Activated T-cell treated with anti-CD3 and anti-CD28 coated beads, Interleukin-2, amount 50 U/mL, for 1 hour (primary cell): ENCODE data around the gene FAM186B.
A peak's percentile ranks its signal among the peaks of the same experiment; 100 is the strongest.

Experiments
- DNase-seq: peaks from one replicate; pipeline ENCODE4 v3.0.0-alpha.2; 2020

Gene FAM186B

DNA sequence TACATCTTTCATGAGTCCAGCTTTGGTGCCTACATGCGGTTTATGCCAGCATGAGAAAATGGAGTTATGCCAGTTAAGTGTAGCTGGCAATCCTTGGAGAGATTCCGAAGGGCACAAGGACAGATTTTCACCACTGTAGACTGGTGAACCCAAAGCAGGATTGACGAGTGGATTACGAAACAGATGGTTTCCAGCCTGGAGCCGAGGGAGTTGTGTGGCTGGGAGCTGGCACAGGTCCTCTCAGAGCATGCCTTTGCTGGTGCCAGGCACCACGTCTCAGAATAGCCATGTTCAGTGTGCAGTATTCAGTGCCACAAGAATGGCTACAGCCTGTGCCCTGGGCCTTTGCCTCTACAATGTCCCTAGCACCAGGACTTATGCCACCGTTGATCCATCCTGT, 53.4 kb downstream of the FAM186B start:
- DNase-seq, result no peak

DNA sequence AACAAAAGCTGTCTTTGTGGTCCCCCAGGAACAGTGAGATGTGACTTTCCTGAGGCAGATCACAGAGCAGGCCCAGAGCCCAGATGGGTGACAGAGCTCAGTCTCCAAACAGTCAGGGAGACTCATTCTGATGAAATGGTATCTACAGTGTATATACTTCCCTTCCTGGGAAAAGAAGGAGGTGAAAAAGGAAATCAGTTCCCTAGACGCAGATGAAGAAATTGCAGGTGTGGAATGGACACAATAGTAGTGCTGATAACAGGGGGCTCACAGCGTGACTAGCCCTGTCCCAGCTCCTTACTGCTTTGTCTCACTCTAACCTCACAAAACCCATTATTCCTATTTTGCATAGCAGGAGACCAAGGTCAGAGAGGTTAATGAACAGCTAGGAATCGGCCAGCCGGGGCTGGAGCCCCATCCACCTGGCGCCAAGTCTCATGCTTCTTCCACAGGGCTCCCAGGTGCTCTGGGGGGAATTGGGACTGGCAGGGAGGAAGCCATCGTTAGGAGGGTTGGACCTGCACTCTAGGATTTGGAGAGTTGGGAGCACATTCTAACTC, 54.7 kb downstream of the FAM186B start:
- no peak for DNase-seq

DNA sequence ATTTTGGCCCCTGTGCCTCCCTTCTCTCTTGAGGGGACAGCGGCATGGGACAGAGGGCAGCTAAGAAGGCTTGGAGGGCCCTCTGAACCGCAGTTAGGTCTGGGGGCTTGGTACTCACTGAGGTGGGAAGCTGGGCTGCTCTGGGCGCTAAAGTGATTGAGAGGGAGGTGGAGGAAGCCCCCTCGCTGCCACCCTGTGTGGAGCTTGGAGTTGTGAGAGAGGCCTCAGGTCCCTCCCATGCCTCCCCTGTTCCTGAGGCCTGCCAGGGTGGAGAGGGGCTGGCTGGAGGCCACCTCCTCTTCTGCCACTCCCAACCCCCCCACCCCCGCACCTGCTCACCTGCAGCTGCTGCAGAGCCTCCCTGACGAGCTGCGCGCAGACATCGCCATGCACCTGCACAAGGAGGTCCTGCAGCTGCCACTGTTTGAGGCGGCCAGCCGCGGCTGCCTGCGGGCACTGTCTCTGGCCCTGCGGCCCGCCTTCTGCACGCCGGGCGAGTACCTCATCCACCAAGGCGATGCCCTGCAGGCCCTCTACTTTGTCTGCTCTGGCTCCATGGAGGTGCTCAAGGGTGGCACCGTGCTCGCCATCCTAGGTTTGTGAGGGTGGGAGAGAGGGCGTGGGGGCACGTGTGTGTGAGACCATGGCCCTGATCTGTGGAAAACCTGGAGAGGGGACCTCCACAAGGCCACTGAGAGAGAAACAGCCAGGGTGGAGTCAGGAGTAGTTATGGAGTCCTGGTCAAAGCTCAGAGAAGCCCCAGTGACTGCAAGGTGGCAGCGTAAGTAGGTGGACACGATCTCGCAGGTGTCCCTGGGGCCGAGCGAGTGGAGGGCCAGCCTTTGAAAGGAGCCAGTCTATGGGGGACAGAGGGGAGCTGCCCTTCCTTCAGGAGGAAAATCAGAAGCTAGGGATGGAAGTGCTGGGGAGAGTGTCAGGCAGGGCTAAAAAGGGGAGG, 55.4 kb downstream of the FAM186B start:
- no peak for DNase-seq

DNA sequence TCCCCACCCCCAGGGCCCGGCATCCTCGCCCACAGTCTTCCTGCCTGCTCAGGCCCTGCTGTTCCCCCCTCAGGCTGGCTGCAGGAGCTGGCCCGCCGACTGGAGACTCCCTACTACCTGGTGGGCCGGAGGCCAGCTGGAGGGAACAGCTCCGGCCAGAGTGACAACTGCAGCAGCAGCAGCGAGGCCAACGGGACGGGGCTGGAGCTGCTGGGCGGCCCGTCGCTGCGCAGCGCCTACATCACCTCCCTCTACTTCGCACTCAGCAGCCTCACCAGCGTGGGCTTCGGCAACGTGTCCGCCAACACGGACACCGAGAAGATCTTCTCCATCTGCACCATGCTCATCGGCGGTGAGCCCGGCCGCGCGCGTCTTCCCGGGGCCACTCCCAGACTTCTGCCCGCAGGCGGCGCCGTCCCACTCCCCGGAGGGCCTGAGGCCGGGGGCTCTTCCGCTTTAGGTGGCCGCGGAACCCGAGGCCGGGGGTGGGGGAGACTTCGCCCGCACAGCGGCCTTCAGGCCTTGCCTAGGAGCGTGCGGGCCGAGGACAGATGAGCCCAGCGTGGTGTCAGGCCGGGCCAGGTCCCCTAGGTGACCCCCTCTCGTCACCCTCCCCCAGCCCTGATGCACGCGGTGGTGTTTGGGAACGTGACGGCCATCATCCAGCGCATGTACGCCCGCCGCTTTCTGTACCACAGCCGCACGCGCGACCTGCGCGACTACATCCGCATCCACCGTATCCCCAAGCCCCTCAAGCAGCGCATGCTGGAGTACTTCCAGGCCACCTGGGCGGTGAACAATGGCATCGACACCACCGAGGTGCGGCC, 56.4 kb downstream of the FAM186B start:
- peak; percentile 51 for DNase-seq

DNA sequence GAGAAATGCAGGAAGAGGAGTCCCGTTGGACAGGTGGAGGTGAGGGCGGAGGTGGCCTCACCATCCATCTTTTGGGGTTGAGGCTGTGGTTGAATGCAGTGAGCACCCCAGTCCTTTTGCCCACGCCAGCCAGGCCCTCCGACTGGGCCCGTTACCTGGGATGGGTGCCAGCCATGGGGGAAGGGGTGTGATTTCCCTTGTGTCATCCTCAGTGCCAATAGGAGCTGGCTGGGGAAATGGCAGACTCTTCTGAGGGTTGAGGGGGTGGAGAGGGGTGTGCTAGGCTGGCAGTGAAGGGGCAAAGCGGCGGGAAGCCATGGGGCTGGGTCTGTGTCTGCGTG, 57.0 kb downstream of the FAM186B start:
- no peak for DNase-seq

DNA sequence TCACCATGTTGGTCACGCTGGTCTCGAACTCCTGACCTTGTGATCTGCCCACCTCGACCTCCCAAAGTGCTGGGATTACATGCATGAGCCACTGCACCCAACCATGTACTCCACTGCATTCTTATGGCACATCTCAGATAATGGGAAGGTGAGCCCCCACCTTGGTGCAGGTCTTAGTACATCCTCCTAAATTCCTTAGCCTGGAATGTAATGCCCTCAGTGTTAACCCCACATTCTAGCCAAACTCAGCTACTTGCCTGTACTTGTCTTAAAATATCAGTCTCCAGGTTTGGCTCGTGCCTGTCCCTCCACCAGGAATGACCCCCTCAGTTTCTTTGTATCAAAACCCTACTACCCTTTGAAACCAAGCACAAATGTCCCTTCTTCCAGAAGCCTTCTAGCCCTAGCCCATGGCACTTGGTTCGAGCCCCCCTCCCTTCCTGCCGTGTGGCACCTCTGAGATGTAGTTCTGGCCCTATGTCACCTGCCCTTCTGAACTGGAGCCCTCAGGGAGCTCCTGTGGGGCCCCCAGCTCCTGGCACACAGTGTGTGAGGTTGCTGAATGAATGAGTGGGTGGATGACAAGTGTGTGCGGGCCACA, 58.2 kb downstream of the FAM186B start:
- no peak for DNase-seq

DNA sequence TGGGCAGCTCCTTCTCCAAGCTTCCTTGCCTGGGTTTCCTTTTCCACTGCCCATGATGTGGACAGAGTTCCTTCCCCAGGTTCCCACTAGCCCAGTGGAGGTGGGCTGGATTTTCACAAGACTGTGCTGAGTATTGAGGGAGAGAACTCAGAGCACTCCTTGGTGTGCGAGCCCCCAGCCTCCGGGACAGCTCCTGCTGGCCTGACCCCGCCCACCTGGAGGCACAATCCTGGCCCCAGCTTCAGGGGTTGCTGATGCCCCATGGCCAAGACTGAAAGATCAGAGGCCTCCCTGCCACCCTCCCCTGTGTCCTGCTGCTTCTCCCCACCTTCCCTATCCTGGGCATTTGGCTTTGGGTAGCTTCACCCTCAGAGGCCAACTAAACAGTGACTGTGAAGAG, 59.0 kb downstream of the FAM186B start:
- DNase-seq, result no peak

DNA sequence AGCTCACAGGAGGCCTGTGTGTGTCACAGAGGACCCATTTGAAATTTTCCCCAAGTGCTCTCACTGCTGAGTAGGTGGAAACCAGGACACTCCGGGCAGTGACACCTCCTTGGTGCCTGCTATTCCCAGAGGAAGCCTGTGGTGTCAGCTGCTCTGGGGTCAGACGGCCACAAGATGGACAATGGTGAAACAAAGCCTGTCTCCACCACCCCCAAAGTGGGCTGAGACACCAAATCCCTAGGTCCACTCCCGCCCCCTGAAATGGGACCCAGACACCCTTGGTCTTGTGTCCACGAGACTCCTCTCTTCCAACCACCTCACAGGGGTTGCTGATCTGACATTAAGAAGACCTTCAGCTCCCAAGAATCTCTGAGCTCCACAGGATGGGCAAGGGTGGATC, 59.6 kb downstream of the FAM186B start:
- DNase-seq, result no peak

DNA sequence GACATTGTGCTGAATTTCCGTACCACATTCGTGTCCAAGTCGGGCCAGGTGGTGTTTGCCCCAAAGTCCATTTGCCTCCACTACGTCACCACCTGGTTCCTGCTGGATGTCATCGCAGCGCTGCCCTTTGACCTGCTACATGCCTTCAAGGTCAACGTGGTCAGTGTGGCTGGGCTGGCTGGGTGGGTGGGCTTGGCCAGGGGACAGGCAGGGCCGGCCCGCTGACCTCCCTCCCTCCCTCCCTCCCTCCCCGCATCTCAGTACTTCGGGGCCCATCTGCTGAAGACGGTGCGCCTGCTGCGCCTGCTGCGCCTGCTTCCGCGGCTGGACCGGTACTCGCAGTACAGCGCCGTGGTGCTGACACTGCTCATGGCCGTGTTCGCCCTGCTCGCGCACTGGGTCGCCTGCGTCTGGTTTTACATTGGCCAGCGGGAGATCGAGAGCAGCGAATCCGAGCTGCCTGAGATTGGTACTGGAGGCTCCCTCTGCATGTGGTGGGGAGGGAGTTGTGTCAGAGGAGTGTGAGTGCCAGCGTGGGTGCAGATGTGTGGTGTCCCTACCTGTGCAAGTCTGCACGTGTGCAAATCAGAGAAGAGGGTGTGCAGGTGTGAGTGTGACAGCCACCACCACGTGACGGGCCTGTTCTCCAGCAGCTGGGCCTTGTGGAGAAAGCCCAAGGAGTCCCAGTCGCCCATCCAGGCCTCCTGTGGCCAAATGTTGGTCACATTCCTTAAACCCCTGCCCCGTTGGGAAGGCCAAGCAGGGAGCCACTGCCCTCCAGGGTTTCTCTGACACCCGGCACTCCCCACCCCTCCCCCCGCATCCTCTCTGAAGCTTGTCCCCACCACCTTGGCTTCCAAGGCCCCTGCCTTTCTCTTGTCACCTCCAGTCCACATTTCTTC, 61.3 kb downstream of the FAM186B start:
- DNase-seq, result no peak

DNA sequence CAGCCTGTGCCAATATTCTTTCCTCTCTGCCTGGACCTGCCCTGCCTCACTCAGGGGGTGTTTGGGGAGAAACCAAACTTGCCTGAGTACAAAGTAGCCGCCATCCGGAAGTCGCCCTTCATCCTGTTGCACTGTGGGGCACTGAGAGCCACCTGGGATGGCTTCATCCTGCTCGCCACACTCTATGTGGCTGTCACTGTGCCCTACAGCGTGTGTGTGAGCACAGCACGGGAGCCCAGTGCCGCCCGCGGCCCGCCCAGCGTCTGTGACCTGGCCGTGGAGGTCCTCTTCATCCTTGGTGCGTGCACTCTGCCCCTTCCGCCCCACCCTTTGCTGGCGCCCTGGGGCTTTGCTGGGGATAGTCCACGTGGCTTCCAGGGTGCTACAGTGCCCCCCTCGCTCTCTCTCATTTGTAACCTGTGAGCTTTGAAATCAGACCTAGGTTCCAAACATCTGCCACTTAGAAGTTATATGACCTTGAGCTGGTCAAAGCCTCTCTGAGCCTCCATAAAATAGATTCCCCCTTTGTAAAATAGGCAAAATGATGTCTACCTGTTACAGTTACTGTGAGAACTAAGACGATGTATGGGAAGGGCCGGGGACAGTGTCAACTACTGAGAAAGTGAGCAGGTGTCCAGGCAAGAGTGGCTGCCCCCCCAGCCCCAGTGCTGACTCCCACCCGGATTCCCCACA, 62.1 kb downstream of the FAM186B start:
- no peak for DNase-seq

DNA sequence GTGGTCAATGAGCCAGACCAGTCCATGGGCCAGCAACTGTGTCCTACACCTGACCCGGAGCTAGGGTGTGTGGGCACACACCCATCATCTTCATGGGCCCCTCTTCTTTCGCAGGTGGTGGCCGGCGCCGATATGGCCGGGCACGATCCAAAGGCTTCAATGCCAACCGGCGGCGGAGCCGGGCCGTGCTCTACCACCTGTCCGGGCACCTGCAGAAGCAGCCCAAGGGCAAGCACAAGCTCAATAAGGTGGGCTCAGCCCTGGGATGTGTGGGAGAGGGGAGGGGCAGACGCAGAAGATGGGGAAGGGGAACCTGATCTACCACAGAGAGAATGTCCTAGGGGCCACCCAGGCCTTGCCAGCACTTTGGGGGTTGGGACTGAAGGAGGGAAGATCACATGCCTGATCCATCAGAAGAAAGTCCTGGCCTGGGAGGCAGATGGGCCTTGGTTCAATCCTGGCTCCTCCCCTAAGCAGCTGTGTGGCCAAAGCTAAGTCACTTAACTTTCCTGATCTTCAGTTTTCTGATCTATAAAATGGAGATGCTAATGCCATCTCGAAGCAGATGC, 62.8 kb downstream of the FAM186B start:
- no peak for DNase-seq

DNA sequence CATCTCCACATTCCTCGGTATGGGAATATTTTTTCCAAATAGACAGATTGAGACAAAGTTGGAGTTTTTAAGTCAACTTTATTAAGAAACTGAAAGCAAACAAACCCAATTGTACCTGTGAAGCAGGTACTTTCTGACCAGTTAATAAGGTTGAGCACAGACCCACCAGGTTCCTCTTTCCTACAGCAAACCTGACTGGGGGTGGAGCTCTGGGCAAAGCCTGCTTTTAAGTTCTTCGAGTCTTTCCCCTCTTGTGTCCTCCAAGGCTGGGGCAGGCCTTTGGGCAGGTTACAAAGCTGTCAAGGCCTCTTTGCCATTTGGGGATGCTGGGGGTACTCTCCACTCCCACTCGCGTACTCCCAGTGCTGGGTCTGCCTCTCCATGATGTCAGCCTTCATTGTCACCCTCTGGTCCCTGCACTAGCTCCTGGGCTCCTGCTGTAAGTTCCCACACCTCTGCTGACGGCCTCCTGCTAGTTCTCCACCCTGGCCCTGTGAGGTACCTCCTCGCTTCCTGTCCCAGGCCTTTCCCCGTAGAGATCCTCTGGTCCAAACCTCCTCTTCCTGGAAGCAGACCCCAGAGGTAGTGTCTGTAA, 63.4 kb downstream of the FAM186B start:
- no peak for DNase-seq

DNA sequence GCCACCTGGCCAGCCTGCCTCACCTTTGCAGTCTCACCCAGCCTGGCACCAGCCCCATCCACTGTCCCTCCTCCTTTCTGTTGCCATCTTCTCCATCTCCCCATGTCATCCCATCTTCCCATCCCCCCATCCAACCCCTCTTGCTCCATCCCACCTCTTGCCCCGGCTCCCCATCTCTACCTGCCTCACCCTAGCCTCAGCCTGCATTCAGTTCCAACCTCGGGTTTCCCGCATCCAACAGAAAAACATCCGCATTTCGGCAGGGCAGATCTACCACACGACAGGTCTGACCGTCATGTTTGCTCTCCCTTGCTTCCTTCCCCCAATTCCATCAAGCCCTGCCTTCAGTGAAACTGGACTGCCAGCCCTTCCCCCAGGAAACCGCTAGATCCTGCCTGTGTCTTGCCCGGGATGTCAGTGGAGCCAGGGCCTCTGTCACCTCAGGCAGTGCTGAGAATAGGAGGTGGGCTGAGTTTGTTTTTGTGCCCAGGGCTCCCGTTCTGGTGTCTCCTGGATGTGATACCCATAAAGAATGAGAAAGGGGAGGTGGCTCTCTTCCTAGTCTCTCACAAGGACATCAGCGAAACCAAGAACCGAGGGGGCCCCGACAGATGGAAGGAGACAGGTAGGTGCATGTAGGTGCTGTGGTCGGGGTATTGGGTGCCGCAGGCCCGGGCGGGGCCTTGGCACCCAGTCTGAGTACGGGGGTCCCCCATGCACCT, 64.1 kb downstream of the FAM186B start:
- DNase-seq, result no peak

DNA sequence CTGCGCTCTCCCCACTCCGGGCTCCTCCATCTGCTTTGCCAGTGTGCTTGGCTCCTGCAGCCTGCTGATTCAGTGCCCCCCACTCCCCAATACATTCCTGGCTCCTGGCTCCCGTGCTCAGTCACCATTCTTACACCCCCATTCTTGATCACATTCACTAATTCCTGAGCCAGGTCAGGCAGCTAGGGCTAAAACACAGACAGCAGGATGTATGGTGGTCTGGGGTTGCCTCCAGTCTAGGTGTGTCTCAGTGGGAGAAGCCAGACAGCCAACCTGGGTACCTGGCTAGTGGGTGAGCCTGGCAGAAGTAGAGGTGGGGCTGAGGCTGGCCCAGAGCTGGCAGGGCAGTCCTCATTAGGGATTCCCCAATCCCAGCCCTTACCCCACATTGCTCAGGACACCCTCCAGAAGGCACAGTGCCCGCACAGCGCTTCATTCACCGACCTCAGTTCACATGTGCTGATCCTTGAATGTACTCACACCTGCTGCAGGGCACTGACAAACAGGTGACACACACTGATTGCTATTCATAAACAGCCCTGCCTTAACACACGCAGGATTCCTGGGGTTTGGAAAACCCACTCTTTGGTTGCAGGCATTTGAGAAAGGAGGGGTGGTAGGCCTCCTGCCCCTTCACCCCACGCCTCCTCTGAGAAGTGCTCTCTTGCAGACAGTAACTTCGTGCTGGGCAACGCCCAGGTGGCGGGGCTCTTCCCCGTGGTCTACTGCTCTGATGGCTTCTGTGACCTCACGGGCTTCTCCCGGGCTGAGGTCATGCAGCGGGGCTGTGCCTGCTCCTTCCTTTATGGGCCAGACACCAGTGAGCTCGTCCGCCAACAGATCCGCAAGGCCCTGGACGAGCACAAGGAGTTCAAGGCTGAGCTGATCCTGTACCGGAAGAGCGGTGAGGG, 65.0 kb downstream of the FAM186B start:
- no peak for DNase-seq

DNA sequence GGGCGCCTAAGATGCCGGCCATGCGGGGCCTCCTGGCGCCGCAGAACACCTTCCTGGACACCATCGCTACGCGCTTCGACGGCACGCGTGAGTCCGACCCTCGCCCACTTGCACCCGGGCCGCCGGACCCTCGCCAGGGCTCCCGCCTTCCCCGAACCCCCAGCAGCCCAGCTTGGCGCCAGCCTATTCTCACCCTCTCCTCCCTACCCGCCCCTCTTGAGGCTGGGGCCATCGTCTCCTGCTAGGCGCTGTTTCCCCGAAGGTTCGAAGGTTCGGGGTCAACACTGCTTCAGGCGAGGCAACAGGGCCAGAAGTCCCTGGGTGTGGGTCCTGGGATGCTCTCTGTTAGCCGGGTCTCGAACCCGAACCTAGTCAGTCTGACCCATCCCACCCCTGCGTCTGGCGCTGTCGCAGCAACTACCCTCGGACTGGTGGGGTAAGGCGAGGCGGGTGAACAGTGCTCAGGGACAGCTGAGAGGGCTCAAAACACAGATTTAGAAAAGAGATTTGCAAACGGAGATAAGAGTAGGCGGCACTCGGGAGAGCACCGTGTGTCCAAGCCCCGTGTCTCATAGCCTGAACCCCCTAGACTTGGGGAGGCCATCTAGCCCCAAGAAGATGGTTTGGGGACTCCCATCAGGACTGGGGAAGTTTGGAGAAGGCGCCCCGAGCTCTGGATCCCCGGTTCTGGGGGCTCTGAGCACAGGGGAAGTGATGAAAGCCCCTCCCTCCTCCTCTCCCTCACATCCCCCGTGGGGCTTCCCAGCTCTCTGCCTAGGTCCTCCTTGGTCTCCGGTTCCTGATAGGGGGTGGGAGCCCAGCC, 65.8 kb downstream of the FAM186B start:
- DNase-seq, result no peak

DNA sequence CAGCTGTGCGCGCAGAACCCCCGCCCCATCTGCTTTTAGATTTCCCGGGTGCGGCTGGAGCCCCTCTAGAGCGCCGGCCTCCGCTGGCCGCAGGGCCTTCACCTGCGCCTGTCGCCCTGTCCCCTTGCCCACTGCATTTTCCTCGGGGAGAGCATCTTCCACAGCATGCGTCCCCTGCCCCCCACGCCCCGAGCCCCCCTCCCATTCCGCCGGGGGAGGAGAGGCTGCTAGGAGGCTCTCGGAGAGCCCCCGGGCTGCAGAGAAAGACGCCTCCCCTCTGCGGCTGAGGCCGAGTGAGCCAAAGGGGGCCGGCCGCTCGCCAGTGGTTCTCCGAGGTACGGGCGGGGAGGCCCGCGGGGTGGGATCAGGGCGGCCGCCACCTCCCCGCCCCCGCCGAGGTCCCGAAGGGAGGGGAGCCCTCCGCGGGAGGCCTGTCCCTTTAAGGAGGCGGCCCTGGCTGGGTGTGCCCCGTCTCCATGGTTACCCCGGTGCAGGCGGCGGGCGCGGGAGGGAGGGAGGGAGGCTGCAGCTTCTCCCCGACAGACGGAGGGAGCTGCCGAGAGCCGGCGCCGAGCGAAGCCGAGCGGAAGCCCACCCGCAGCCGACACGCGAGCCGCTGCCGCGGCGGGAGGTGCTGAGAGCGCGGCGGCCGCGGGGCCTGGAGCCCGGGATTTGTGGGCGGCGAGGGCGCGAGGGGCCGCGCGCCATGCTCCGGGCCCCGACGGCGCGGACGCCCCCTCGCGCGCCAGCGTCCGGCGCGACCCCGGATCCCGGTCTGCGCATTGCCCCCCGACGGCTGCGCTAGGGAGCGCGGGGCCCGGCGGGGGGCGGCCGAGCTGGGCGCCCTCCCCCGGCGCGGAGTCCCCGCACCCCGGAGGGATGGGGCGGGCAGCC, 66.7 kb downstream of the FAM186B start, which contains the start of gene KCNH3:
TSS of gene KCNH3 (plus strand) at position 521 of the 894 bp plus-strand sequence. CDS start 387 bp downstream, outside the sequence.
- DNase-seq, result peak; percentile 89
